Activated effector memory CD4-positive, alpha-beta T cell treated with Interleukin-2 at 50 U/mL for 16 hours (primary cell): Measurements from ENCODE around the gene MYEF2.

ENCODE experiments used
- DNase-seq: peaks from one replicate; pipeline ENCODE4 v3.0.0-alpha.2; 2020

The MYEF2 gene

DNA sequence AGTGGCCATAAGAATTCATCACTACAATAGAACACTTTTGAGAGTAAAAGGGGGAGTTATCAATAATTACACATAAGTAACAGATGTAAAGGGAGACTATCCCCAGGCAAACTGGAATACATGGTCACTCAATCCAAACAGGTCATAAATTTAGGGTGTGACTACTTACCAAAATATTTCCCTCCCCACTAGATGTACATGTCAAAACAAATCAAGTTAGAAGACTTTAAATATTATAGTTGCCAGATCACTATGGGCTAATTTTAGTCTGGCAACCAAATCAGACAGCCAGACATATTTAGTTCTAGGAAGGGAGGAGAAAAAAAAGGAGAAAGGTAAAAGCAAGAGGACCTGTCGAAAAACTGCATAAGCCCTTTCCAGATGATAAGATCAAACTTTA is 34.2 kb downstream of the MYEF2 start:
- DNase-seq = no peak

DNA sequence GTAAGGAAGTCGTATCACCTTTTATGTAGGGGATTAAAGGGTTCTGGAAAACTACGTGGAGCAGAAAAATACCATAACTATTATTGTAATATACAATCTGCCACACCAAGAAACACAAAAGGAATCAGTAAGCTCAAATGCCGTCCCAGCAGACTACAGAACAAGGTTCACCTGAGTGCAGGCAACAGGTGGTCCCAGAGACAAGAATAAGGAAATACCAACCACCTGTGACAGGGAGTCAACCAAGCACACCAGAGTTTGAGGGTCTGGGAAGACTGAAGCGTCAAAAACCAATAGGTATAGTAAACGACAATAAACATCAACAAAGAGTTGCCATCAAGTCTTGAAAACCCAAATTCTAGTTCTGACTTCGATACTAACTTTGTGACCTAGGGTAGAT is 45.2 kb downstream of the MYEF2 start:
- no peak for DNase-seq

DNA sequence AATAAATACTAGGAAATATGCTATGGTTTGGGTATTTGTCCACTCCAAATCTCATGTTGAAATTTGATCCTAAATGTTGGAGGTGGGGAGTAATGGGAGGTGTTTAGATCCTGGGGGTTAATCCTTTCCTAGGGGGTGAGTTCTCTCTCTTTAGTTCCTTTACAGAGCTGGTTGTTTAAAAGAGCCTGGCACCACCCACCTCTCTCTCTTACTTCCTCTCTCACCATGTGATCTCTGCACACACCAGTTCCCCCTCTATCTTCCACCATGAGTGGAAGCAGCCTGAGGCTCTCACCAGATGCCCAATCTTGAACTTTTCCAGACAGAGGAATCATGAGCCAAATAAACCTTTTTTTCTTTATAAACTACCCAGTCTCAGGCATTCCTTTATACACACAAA is 46.8 kb downstream of the MYEF2 start:
- DNase-seq = no peak

DNA sequence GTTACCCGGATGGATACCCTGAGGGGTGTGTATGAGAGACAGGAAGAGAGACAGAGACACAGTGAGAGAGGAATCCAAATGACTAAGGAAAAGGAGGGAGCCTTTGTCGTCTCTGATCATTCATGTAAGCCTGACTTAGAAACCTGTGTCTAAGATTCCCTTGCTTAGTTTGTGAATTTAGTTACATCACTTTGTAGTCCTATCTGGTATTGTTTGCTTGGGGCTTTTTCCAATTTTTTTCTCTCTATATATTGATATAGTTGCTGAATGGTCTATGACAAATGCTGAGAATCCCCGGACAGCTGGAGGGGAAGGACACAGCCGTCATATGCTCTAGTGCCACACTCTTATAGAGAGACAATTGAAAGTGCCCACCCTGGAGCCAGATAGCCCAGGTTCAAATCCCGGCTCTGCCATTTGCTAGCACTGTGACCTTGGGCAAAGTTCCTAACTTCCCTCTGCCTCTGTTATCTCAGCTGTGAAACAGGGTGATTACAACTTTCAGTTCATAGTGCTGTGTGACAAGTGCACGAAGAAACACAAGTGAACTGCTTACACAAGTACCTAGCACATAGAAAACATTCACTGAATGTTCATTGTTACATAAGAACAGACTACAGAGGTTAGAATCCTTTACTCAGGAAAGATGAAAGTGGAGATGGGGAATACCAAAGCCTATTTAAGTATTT is 51.3 kb downstream of the MYEF2 start:
- no peak for DNase-seq

DNA sequence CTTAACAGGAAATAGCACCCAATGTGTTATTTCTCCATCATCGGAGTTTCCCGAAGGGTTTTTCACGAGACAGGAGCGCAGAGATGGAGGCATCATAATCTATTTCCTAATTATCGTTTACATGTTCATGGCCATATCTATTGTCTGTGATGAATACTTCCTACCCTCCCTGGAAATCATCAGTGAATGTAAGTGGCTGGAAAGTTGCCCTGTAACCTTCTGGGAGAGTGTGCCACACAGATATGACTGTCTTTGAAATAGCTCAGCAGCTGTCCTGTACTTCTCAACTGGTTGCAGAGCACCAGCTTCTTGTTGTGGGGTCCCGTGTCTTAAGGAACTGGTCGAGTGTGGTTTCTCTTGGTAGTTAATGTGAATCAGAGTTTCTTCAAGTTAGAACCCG is 56.2 kb downstream of the MYEF2 start:
- DNase-seq = no peak

DNA sequence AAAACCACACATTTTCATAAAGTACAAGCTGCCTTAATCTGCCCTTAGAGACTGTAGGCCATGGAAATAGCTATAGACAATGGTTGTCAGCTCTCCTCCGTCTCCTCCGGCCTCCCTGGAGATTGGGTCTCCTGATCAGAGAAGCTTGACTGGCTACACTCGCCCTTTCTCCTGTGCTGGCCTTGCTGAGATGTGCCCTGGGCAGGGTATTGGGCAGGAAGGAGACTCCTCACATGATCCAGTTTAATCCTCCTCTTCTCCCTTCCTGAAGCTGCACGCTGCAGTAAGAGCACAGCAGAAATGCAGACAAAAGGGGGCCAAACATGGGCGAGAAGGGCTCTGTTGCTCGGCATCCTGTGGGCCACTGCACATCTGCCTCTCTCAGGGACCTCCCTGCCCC is 57.4 kb downstream of the MYEF2 start, which contains the start of gene SLC24A5:
SLC24A5 (plus strand) TSS at position 246 of the 400 bp plus-strand sequence; CDS start at position 301, 55 bp downstream.
- no peak for DNase-seq

DNA sequence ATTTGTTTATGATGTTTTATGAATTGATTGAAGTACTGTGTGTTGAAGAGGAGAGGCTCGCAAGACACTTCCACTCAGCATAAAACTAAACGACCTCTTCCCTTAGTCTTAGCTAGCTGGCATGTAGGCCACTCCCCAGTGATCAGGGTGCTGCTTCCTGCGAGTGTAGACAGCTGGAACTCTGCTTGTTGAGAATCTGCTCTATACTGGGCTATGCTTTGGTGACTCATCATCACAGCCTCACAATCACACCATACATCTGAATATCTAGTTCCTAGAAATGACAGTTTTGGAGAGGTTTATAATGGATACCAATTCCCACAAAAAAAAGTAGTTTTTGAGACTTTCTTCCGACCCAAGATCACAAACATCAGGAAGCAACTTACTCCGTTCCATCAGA is 58.8 kb downstream of the MYEF2 start:
- no peak for DNase-seq

DNA sequence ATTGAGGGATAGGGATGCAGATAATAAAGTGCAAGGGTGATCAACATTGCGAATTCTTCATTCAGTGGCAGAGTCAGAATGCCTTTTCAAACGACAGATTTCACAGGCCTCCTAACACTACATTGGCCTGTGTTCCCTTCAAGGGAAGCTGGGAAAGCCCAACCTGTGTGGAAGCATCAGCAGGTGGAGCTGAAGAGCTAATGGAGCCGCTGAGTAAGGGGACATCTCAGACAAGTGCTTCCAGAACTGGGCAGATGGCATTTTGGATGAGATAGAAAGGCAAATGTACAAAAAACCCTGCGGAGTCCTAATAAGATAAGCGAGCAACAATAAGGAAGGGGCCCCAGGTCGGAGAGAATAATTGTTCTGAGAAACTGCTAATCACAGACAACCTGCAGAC is 65.9 kb downstream of the MYEF2 start:
- DNase-seq = no peak

DNA sequence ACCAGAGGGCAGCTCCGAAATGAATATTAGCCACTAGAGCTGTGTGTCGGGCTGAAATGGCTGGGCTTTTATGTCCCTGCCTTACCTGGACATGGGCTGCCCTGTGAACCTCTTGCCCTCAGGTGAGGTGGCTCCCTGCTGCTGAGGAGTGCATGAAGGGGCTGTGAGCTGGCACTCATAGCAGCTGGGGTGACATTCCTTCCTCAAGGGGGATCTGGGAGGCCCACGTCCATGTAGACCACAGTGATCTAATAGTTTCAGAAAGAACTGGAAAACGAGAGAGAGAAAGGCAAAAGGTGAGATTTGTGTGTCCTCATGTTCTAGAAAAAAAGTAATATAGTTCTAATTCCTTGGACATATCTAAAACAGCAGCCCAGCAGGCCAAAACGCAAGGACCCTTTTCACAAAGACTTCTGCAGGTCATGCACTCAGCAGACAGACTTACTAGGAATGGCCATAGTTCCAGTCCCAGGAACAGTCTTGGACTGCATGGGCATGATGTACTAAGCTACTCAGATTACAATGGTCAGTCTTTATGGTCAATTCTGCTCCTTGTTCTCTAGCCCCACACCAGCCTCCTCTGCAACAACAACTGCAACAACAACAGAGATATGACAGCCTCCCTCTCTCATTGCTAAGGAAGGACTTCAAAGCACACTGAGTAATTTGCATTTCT is 68.1 kb downstream of the MYEF2 start:
- no peak for DNase-seq

DNA sequence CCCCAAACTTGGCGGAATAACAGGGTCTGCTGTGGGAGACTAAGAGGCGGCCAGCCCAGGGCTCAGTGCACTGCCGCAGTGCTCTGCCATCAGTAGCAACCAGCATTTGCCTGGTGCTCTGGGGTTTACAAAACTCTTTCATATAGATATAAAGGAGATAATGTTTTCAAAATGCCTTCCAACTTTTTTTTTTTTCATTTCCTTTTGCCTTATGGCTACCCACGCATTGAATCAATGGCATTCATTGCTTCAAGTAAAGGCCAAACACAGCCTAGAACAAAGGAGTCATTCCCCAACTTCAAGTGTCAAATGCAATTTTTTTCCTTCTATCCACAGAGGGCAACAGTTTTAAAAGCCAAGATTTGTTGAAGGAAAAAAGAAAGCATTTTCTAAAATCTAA is 68.9 kb downstream of the MYEF2 start:
- DNase-seq = no peak

DNA sequence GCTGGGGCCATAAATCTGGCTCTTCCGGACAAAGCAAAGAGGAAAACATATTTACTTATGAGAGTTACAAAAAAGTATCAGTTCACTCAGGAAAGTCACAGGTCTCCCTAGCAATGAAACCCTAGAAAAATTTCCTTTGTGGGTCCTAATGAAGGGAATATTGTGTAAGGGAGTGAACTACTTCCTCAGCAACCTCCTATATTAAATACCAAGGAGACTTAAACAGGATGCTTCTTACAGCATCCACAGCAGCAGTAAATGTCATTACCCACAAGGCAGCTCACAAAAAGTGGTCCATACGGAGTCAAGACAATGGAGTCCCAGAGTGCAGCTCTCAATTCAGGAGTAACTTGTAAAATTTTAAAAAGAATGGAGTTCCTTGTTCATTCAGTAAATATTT is 72.2 kb downstream of the MYEF2 start:
- DNase-seq = no peak

DNA sequence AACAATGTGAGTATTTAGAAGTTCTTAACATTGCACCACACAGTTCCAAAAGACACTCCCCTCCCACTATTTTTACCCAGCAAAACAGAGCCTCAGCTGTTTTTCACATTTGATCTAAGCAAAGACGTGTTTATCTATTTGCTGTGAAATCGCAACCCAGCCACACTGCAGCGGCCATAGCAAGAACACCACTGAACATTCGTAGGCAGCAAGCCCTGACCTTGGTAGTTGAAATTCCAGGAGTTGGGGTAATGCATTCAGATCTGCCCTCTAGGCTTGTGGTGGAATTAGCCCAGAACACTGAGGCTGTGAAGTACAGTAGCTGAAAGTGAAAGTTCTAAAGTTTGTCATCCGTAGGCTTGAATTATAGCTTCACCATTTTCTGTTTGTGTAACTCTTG is 74.4 kb downstream of the MYEF2 start:
- no peak for DNase-seq

DNA sequence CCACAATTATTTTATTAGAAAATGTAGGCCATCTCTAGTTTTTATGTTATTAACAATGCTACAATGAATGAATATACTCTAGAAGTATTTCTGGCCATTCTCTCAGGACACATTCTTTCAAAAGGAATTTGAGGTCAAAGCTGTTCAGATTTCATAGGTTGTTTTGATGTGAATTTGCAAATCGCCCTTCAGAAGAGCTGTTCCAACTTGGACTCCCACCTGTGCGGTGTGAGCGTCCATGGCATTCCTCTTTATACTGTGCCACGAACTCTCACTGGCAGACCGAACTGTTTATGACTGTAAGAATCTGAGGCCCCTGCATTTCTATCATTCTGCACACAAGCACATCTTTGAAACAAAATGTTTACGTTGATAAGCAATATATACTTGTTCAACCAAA is 75.9 kb downstream of the MYEF2 start:
- no peak for DNase-seq

DNA sequence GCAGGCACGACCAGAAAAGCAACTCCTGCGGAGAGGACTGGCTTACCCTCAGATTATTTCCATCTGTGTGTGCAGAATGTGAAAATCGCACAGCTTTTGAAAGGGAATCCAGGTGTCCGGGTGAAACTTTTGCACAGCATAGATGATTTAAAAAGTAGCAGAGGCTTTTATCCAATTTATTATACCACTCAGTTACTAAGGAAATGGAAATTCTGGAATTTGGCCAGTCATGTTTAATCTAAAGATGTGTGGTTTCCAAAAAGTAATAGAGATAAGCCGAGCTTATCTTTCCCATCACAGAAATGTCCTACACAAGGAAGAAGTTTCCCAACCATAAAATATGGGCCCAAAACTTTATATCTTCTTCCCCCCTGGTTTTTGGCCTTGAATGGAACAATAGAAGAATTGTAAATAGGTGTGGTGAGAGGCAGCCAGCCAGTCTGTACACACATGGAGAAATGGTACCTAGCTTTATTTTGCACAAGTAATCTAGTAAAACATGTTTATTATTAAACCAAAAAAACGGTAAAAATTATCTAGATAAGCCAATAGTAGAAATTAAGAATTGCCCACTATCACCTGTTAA is 76.6 kb downstream of the MYEF2 start:
- no peak for DNase-seq

DNA sequence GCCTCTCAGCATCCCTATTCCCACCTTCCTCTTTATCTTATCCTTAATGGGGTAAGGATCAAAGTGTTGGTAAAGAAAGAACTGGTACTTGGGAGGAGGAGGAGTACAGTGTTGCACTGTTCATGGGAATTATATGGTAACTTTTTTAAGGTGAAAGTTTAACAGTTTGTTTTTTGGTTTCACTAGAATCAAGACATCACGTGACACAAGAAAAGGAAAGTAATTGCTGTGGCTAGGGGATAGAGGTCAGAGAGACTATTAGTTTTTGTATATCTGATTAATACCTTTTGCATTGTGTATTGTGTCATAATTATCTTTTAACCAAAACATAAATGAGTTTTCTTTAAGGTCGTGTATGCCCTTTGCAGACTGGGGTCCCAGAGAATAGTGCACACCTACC is 80.8 kb downstream of the MYEF2 start:
- DNase-seq = no peak

DNA sequence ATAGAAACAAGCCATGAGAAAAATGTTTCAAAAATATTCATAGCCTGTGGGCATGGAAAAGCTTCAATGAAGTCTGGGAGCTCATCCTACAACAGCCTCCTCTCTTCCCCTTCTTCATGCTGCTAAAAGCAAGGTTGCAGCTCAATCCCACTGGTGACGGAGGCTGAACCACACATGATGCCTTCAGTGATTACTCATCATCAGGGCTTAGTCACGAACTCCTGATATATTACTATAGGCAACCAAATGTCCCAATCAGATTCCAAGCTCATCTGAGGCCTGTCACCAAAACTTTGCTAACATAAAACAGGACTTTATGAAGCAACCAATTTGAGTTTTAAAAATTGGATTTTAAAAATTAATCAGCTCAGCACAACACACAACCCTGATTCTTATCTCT is 81.3 kb downstream of the MYEF2 start:
- no peak for DNase-seq

DNA sequence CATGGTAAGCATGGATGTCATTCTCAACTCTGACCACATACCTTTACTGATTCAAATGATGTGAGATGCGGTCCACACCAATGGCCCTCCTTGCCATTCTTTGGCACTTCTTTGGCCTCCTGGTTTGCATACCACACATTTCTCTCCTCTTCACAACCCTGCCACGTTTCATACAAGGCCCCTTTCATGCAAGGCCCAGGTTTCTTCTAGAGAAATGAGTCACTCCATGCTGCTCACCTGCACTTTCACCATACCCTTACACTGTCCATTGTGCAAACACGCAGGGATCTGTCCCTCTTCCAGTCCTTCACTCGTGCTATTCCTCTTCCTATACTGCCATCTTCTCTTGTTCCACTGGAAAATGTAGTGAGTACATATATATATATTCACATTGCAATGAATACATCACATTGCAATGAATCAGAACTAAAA is 81.7 kb downstream of the MYEF2 start:
- DNase-seq = no peak

DNA sequence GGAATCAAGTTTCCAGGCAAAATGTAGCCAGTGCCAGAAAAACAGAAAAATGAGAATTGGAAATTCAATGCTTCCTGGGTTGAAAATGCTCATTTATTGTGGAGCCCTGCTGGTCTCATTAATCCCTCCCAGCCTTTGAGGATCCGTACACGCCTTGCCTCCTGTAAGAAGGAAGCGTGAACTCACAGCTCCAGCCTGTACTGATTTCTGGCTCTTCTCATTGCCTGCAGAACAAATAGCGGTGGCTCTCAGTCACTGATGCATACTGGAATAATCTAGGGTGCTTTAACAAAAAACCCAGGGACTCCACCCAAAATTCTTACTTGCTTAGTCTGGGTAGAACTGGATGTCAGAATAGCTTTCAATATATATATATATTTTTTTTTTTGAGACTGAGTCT is 86.6 kb downstream of the MYEF2 start:
- no peak for DNase-seq

DNA sequence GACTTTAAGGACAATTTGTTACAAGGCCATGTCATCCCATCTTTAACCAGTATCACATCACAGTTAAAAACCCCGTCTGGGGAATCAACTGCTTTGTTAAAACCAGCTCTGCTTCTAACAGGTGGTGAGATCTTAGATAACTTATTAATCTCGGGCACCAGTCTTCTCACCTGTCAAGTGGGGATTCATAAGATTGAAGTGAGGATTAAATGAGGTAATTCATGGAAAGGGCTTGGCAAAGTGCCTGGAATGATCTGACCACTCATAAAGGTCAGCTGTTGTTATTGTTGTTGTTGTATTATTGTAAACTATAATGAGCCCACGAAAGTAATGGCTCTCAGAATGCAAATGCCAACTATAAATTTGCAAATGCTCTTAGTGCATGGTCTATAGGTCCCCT is 87.4 kb downstream of the MYEF2 start:
- DNase-seq = no peak

DNA sequence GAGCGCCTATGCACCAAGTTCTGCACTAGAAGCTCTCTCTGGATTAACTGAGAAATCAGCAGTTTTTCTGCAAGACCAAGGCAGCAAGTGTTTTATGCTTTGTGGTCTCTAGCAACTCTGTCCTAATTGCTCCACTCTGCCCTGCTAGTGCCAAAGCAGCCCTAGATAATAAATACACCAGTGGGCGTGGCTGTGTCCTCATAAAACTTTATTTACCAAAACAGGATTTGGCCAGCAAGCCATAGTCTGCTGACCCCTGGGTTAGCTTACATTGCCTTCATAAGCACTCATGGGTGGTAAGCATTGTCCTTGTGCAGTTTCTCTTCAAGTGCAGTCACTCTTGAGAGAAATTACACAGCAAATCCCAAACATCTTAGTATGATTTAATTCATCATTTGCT is 88.0 kb downstream of the MYEF2 start:
- no peak for DNase-seq

DNA sequence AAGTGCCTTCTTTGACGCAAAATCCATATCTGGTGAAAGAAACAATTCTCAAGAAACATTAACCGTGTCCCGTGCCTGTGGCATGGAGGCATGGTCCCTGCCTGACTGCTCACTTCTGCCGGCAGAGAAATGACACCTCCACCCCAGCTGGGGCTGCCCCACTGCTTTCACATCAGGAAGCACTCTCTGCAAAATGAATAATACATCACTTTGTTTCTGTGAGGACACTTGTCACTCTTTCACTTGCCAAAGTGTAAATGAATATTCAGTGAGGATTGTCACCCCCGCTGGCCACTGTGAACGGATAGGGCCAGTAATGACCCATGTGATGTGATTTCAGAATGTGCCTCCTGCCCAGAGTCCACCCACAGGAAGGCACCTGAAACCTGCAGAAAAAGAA is 88.4 kb downstream of the MYEF2 start:
- DNase-seq = no peak

DNA sequence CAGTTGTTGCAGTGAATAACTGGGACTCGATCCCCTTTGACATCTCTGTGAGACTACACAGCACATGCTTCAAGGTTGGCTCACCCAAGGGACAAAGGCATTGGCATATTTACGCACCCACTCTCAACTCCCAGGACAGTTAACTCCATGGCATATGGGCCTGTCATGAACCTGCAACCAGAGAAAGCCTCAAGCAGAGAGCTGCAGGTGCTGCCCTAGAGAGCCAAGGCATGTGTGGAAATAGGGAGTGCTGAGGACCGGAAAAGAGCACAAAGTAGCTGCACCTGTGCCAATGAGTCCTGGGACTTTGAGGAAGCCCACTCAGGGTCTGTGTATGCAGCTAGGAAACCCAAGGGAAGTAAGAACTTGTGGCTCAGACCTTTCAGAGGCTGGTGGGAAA is 90.3 kb downstream of the MYEF2 start:
- DNase-seq = no peak

DNA sequence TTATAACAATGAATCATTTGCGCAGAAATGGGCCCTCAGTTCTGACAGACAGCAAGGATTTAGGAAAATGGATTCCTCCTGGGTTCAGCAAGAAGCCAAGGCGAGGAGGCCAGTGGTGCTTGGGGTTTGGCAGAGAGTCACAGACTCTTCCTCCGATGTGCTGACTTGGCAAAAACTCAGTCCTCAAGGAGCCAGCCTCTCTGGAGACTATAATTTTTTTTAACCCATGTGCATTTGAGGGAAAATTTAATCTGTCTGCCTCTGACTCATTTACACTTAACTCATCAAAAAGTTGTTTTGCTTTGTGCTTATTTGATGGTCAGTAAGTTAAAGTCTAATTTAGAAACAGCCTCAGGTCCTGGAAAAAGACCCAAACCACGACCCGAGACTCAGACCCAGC is 91.5 kb downstream of the MYEF2 start:
- DNase-seq = no peak

DNA sequence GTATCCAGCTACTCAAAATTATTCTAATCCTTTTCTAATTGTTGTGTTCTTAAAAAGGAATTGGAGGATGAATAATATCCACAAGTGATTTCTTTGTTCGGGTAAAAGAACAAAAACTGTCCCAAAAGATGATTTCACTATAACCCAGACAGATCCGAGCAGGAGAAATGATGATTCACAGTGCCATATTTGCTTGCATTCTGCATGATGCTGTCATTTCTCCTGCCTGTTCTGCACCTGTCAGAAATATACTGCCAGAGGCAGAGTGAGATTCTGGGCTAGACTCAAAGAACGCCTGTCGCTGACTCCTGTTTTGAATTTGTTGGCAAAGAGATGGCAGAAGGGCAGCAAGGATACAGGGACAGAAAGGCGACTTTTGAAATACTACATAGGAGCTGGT is 92.0 kb downstream of the MYEF2 start:
- no peak for DNase-seq

DNA sequence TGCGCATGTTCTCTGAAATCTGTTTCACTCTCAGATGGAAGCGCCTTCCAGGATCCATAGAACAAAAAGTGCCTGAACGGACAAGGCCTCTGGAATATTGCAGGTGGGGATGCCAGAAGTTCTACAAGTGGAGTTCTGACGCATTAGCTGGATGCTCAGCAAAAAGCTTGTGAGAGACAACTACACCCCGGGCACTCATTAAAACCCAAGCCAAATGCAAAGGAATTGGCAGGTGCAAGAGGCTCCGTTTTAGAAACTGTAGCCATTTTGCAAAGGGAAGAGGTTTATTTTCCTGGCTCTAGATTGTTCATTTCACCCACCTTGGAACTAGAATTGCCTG is 92.5 kb downstream of the MYEF2 start:
- no peak for DNase-seq
